NCI-H460 (cell line): ENCODE measurements around the gene MYO1D. TPM values are rescaled to one million over a fixed set of nuclear protein-coding genes. Genes with fewer than 3 reads are reported as not detected.

Source experiments
- DNase-seq: peaks from one replicate; pipeline ENCODE4 v3.0.0-alpha.2; 2016; ENCODE audit warnings: low read depth; ENCODE audit errors: extremely low read depth
- total RNA-seq: library from RNA; depleted of rRNA; stranded (reverse); fragments of >200 nt; shearing (Covaris generic); gene quantifications from 2 replicates; pipeline ENCODE4 v1.2.3, GENCODE V29; 2014

Gene MYO1D
- total RNA-seq, 1 experiment from 2014 or later, result 5.0 TPM

DNA sequence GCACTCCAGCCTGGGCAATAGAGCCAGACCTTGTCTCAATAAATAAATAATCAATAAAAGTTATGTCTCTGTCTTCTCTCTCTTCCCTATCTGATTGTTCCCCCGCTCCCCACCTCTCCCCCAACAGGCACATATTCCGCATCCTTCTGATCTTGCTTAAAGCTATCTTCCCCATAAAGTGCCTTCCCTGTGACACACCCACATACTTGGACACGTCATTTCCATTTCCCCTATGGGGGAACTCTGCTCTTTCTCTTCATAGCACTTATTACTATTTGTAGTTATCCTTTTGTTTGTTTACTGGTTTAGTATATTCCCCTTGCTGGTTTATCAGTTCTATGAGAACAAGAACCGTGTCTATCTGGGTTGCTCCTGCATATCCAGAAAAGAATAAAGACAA is 14.9 kb downstream of the MYO1D start:
- DNase-seq, result no peak

DNA sequence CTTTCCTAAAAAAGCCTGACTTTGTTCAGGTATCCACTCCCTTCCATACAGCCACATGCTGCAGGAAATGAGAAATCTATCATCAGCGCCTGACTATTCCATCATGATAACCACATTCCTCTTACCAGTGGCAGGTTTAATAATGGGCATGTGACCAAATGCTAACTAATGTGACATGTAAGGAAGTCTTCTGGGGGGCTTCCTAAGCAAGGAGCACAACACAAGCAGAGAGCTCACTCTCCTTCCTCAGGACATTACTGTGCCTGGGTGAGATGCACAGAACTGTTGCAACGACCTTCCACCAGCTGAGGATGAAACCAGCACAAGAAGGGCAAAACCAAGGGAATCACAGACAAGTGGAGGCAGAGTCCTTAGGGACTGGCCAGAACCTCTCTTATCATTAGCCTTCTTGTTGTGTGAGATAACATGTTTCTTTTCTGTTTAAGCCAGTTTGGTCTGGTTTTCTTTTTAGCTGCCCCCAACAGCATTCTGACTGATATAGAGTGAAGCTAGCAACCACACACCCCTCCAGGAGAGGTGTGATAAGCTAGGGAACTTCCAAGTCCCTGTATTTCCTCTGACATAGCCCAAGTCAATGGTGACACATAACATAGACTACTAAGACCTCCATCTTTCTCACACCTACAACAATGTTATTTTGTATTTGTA is 16.9 kb downstream of the MYO1D start:
- DNase-seq, result no peak

DNA sequence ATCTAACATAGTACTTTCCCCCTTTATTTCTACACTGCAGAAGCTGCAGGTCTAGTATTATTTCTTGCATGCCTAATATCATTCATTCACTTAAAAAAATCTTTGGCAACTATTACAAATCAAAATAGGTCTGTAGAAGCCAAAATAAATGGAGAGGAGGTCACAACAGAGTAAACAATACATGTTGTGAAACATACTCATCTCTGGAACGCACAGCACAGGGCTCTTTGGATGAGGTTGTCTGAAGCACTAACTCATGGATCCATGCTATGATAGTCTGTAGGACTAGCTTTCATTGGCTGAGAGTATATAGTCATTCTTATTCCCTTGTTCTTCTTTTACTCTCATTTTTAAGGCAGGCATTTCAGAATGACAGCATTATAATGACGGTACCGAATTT is 21.3 kb downstream of the MYO1D start:
- DNase-seq, result no peak

DNA sequence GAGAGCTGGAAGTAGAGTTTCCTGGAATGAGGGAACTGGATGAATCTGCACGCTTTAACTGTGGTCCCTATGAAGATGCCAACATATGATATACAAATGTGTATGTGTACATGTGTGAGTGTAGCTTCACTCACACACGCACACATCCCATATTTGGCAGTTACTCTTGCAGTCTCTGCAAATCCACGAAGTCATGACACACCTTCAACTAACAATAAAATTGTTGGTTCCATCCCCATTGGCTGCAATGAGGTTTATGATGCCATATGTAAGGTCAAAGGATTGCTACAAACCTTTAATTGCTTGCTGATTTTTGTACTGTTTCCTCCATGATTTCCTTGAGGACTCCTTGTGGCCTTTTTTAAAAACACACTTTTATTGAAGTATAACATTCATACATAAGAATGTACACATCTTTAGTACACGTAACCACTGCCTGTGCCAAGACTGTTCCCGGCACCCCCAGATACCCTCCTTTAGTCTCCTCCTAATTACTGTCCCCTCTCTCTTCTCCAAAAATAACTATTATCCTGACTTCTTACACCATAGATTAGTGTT is 22.0 kb downstream of the MYO1D start:
- no peak for DNase-seq

DNA sequence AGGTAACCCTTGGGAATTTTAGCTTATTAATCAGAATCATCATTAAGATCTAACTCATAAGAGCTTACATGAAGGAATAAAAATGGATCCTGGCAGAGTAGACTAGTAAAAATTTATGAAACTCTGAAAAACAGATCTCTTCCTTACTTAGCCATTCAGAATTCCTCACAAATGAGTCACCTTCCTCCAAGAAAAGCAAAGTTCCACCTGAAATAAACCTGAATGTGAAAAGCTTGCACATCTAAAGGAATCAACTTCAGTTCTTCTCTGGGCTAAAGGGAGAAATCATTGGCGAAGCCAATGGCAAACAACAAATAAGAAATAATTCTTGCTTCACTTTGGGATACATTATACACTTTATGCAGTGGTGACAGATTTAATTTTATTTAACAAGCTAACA is 22.7 kb downstream of the MYO1D start:
- DNase-seq, result no peak

DNA sequence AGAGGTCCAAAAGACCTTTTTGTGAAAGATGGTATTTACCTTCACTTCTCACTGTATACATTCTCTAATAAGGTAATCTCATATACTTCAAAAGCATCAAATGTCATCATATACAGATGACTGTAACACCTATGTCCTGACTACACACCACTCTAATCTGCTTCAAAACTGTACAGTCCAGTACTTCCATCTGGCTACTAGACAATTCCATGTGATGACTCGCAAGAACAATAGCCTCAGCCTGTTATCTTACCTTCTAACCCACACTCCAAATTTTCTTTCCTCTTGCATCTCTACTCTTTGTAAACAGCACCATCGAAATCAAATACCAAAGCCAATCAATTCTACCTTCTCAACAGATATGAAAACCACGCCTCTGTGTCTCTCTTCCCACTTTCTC is 24.1 kb downstream of the MYO1D start:
- DNase-seq, result no peak

DNA sequence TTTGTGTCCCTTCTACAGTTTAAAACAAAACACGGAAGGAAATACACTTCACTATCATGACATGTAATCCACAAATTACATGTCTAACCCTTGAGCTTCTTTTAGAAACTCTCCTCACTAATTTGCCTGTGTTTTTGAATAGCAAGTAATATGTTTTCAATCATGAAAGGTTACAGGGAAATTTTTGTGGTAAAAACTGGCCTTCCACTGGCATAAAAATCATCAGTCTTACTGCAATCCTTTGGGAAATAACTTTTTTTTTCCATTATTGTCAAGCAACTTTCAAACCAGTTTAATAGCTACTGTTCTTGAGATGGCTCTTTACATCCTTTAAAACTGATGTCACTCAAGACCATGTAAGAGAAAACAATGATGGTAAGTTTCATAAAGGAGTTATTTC is 27.0 kb downstream of the MYO1D start:
- no peak for DNase-seq

DNA sequence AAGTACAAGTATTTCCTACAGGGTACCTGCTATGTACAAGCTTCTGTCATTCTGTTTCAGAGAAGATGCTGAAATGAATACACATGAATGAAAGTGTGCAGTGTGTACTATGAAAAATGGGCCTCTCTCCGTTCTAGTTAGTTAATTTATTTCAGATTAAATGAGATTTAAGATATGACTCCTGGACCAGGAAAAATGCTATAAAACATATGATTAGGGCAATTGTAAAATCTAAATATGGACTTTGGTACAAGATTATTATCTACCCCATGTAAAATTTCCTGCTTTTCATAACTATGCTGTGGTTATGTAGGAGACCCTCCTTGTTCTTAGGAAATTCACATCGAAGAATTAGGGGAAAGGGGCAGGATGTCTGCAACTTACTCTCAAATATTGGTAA is 28.9 kb downstream of the MYO1D start:
- DNase-seq, result no peak

DNA sequence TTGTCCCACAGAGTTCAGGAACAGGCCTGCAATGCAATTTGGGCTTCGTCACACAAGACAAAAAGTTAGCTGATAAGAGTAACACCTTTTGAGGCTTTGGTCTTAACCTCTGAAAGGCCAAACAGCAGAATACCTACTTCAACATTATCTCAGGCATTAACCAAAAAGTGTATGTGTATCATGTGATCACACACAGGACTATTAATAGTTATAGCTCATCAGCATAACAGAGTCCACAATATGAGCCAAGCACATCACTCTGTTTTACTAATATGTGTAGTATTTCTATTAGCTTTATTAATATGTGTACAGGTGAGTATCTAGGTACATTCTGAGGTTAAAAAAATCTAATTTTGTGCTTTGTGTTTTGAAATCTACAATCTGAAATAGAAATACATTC is 30.8 kb downstream of the MYO1D start:
- no peak for DNase-seq

DNA sequence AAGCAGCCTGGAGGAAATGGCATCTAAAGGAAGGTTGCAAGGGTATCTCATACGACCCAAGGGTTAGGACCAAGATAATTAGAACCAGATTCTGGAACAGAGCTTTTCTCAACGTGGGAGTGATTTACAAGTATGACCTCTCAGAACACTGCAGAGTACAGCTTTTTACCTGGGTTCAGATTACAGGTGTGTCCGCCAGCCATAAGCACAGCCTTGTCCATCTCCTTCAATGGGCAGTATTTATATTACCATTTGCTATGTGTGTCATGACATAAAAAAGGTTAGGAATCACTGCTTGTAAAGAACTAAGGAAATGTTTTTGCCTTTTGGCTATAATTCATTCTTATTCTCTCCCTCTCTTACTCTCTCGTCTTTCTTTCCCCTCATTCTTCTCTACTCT is 36.7 kb downstream of the MYO1D start:
- DNase-seq, result no peak

DNA sequence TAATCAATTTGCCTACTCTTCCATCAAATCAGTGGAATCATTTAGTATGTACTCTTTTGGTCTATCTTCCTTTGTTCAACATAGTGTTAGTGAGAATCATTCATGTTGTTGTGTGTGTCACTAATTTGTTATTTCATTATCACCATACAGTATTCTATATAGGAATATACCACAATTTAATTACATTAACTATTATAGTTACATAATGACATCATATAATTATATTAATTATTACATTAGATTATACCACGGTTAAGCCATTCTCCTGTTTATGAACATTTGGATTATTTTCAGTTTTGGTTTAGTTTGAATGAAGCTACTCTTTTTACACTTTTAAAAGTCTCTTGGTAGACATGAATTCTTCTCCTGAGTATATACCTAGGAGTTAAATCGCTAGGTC is 40.4 kb downstream of the MYO1D start:
- no peak for DNase-seq

DNA sequence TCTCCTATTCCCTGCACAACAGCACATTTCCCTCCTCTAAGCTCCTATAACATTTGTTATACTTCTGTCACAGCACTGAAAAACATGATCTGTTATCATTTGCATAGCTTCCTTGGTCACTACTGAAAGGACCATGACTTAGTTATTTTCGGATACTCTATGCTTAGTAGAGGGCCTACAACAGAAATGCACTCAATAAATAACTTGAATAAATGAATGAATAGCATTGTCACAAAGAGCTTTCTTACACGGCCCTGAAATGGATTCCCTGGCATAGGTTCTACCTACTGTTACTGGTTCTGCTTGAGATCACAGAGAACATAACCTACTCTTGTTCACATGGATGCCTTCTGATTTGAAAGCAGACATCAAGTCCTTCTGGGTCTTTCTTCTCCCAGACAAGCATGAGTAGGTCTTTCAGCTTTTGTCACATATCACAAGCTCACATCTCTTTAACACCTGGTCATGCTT is 41.6 kb downstream of the MYO1D start:
- DNase-seq, result no peak

DNA sequence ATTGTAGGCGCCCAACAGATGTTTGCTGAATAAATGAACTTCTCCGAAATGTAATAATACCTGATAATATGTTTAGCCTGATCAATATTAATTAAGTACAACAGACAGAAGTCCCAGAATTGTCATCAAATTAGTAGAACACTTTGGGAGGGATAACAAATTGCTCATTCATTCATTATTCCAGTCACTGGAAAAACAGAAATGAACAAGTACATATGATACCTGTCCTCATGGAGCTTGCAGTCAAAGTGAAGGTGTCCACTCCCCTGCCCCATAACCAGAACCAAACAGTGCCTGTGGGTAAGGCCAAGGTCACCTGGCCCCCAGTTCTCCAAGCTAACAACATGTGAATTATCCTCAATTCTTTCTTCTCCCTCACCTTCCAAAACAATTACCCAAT is 42.8 kb downstream of the MYO1D start:
- no peak for DNase-seq

DNA sequence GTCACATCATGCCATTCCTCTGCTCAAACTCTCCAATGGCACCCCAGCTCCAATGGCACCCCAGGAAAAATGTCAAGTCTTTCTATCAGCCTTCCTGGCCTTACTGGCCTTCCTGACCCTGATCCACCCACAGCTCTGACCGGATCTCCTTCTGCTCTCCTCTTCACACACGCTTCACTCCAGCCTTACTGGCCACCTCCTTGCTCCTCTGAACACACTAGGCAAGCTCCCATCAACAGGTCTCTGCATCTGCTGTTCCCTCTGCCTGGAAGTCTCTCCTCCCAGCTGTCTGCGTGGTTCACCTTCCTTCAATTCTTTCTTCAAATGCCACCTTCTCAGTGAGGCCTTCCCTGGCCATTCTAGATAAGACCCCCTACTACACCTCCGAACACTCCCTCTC is 43.4 kb downstream of the MYO1D start:
- no peak for DNase-seq

DNA sequence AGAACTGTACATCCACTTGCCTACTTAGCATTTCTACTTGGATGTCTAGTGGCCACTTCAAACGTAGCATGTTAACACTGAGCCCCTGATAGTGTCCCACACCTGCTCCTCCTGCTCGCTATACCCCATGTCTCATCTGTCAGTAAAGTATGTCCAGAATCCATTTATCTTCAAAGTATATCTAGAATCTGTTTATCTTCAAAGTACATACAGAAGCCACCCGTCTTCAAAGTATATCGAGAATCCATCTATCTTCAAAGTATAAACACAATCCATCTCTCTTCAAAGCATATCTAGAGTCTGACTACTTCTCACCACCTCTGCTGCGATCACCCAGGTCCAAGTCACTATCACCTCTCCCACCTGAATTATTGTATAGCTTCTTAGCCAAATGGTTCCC is 43.8 kb downstream of the MYO1D start:
- DNase-seq, result no peak

DNA sequence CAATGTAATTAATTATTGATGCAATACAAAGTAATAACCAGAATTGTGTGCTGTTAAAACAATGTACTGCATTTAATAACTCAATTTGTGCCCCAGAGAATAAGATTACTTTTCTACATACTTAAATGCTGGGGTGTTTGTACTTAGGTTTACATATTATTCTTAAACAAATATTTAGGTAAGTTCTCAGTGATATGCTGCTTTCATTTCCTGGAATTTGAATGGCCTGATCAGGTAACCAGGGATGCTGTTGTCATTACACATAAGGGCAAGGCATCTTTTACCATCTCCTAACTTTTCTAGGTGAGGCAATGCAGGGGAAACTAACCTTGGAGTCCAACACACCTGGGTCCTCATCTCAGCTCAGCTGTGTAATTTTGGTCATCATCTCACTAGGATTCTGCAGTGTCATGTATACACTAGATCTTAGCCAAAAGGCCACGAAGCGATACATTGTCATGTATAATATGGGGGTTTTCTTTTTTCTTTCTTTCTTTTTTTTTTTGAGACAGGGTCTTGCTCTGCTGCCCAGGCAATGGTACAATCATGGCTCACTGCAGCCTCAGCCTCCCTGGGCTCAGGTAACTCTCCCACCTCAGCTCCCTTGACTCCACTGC is 45.2 kb downstream of the MYO1D start:
- DNase-seq, result no peak

DNA sequence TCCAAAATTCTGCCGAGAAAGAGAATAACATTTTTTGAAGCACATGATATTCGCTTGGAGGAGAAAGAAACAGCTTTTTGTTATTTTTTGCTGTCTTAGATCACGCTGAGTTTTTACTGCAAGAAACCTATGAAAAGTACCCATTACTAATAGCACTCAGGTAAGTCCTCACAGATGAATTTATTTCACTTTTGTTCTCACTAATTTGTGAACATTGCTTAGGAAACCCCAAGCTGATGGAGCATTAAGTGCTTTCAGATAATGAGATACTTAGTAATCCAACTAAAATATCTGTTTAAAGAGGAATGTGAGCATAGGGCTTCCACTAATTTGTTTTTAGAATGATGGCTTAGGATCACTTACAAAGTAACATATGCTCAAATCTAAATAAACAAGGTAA is 45.7 kb downstream of the MYO1D start:
- no peak for DNase-seq

DNA sequence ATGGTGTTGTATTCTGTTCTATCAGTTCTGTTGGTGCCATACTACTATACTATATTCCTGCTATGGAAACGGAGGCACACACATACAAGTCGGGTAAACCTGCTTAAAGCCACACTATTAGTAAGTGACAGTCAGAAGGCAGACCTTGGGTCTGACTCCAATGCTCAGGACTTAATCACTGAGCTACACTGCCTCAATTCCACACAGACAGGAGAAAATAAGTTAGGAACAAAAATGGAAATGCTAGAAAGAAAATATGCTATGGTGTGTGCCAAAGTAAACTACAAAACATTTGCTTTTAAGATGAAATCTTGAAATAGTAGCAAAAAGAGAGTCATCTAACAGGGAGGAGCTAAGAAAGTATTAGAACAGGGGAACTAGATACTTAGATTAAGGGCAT is 48.1 kb downstream of the MYO1D start:
- DNase-seq, result no peak

DNA sequence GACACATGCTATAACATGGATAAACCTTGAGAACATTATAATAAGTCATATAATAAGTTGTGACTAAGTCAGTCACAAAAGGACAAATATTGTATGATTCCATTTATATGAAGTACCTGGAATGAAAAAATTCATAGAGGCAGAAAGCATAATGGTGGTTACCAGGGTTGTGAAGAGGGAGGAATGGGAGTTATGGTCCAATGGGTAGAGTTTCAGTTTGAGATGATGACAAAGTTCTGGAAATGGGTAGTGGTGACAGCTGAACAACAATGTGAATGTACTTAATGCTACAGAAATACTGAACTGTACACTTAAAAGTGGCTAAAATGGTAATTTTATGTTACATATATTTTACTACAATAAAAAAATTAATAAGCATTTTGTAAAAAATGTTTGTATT is 49.7 kb downstream of the MYO1D start:
- no peak for DNase-seq

DNA sequence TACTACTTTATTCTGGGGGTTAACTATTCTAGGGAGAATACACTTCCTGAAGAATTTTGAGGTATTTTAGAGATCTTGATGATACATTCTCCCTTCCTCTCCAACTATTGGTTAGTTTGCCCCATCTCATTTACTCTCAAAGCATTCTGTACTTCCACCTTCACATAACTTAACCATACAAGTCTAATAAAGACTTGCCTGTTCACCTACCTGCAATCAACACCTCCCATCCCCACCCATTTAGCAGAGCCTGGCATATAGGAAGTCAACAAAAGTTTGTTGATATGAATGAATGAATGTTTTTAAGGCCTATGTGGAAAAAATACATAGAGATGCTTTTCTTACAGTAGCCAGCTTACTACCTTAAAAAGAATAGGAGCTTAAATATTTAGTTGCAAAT is 50.8 kb downstream of the MYO1D start:
- no peak for DNase-seq

DNA sequence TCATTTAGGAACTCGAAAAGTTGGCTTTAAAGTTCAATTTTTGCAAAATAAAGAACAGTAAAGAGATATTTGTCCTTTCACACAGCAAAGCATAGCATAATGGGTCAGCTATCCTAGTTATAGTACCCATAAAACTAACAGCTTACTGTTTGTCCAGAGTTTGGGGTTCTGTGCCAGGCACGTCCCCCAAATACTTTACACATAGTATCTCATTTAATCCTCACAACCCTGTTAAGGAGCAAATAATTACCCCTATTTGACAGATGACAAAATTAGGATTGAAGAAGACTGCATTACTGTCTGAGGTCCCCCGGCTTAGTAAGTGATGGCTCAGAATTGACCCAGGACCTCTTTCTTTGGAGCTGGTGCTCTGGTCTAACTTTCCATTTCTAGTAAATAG is 52.6 kb downstream of the MYO1D start:
- no peak for DNase-seq

DNA sequence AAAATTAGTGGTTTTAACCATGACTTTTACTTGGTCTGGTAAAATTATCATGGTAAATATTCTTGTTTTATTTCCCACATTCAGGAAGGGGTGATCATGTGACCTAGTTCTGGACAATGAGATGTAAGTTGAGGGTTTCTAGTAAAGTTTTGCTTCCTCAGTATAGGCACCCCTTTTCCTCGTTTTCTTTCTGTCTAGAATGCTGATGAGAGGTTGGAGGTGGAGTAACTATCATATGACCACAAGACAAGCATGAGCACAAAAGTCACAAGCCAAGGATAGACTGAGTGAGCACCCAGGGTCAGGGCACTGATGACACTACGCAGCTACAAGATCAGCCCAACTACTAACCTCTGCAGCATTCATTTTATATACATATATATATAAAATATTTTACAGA is 53.9 kb downstream of the MYO1D start:
- no peak for DNase-seq
